ENCODE measurements around the gene MMD.

The MMD gene

GRCh38 chr17:55444471-55445441, 23.1 kb upstream of the MMD start:
- no peak for DNase-seq (ENCODE audit: low read depth, low spot score)
- no peak overlapping the region for H3K4me3 ChIP-seq (ENCODE audit: low read depth, low read length)
- POLR2A ChIA-PET = no interaction called here
- CTCF ChIA-PET = interaction anchor here (1.5 kb wide), 1 partner anchor 10 kb away, joined by 3 read pairs; no protein-coding TSS in a partner anchor
- no peak for TF ChIP-seq CTCF (IDR thresholded peaks at IDR 0.05; ENCODE audit: insufficient read depth, low read length, missing control alignments)

DNA sequence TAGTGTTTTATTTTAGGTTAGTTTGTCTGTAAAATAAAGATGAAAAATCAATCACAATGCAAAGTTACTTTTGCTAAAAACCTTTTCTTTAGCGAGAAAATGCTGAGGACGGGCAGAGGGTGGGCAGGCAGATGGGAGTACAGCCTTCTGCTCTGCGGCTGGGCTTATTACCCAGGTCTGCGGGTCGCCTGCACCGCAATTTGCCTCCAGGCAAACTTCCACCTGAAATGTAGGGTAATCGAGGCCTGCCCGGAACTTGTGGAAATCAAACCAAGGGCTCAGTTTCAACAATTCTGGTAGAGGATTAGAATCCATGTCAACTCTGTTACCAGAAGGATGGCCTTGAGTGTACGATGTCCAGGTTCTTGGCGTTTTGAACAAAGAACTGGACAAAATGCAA, 22.3 kb upstream of the MMD start:
- no peak for TF ChIP-seq CTCF (IDR thresholded peaks at IDR 0.05; ENCODE audit: insufficient read depth, low read length, missing control alignments)
- no peak for DNase-seq (ENCODE audit: low read depth, low spot score)
- CTCF ChIA-PET = no interaction called here
- H3K4me3 ChIP-seq (ENCODE audit: low read depth, low read length) = no peak overlapping the region
- POLR2A ChIA-PET = no interaction called here

DNA sequence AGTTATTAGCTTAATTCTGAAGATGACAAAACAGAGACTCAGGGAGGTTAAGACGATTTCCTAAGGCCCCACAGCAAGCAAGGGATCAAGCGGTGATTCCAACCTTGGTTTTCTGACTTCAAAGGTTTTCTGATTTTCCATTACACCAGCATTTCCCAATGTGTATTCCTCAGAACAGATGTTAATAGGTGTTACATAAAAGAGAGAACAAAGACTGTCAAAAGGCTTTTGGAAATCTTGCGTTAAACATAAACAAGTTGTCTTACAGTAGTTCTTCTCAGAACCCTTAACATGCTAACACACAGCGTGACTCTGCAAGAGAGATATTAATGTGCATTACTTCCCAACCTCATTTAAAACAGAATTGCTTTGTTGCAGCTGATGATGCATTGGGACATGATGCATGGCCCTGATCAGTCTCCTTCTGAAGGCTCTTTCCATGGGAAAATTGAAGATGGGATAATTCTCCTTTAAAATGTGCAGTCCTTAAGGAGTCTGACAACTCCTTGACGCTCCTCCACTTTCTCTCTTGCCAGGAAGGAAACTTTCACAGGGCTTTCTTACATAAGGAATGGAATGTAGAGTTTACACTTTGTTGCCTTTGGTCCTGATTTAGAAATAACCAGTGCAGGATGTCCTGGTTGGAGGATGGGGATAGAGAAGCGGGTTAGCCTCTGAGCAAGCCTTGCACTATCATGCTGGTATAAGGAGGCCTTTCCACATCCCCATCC, 21.5 kb upstream of the MMD start:
- TF ChIP-seq CTCF (IDR thresholded peaks at IDR 0.05; ENCODE audit: insufficient read depth, low read length, missing control alignments) = no peak
- ChIA-PET CTCF (interaction anchor here (0.8 kb wide), 1 partner anchor 327 kb away, joined by 3 read pairs; no protein-coding TSS in a partner anchor), POLR2A (no interaction called here)
- no peak for DNase-seq (ENCODE audit: low read depth, low spot score)
- H3K4me3 ChIP-seq (ENCODE audit: low read depth, low read length) = no peak overlapping the region

DNA sequence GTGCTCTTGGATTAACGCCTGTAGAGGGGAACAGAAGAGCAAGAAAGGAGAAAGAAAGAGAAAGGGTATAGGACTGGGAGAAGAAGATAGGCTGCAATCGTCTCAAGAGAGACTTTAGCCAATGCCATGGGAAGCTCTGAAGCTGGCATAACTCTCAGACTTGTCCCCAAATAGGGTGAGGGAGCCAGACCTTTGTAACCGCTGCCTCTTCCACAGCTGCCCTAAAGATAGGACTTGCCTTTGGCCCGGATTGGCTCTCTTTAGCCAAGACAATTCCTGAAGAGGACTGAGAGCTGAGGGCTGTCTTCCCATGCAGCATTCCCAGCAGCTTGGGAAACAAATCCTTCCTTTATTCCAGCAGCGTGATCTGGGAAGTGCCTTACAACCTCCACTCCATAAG, 20.8 kb upstream of the MMD start:
- H3K4me3 ChIP-seq (ENCODE audit: low read depth, low read length) = no peak overlapping the region
- CTCF ChIA-PET = interaction anchor here (0.7 to 0.8 kb wide), 2 partner anchors 70 to 328 kb away, joined by 3 read pairs; no protein-coding TSS in a partner anchor
- TF ChIP-seq CTCF (IDR thresholded peaks at IDR 0.05; ENCODE audit: insufficient read depth, low read length, missing control alignments) = no peak
- POLR2A ChIA-PET = no interaction called here
- no peak for DNase-seq (ENCODE audit: low read depth, low spot score)

DNA sequence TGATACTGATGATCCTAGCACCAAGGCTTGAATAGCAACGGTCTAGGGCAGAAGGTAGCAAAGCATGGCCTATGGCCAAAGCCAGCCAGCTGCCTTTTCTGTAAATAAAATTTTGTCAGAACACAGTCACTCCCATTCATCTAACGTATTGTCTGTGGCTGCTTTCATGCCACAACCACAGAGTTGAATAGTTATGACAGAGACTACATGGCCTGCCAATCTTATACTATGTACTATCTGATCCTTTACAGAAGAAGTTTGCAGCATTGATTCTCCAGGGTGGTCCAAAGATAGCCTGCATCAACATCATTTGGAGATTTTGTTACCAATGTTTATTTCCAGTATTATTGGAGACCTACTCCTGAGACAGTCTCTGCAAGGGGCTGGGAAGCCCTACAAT, 19.9 kb upstream of the MMD start:
- ChIA-PET CTCF (interaction anchor here (0.6 kb wide), 1 partner anchor 73 kb away, joined by 3 read pairs; no protein-coding TSS in a partner anchor), POLR2A (no interaction called here)
- DNase-seq (ENCODE audit: low read depth, low spot score) = no peak
- no peak overlapping the region for H3K4me3 ChIP-seq (ENCODE audit: low read depth, low read length)
- no peak for TF ChIP-seq CTCF (IDR thresholded peaks at IDR 0.05; ENCODE audit: insufficient read depth, low read length, missing control alignments)

GRCh38 chr17:55440391-55440790, 18.8 kb upstream of the MMD start:
- ChIA-PET CTCF (no interaction called here), POLR2A (no interaction called here)
- no peak for DNase-seq (ENCODE audit: low read depth, low spot score)
- no peak for TF ChIP-seq CTCF (IDR thresholded peaks at IDR 0.05; ENCODE audit: insufficient read depth, low read length, missing control alignments)
- no peak overlapping the region for H3K4me3 ChIP-seq (ENCODE audit: low read depth, low read length)

All from AG04449 (cell line).